ENCODE measurements around the gene RDH5.

GRCh38 chr12:55760663-55761062 lies 40.5 kb downstream of the RDH5 start:
- TF ChIP-seq CTCF (IDR thresholded peaks at IDR 0.05): no peak
- TF ChIP-seq POLR2A (IDR thresholded peaks at IDR 0.05): no peak
- no peak for TF ChIP-seq EP300 (IDR thresholded peaks at IDR 0.05)
